GM10248 (cell line): ENCODE measurements around the gene MBD6.

Experiments used
- CTCF ChIA-PET: fragments of 300-600 bp; sonication (Branson Sonifier 250); formaldehyde crosslinking; extraction: SDS; loops from one replicate; lab custom pipeline; 2021; ENCODE audit warnings: antibody characterized with exemption; lab: Yijun Ruan, JAX
- POLR2A ChIA-PET: fragments of 350-650 bp; sonication (Branson Sonifier 250); formaldehyde crosslinking; extraction: SDS; loops from one replicate; lab custom pipeline; 2020; ENCODE audit warnings: antibody characterized with exemption; lab: Yijun Ruan, JAX
- DNase-seq: peaks from one replicate; pipeline ENCODE4 v3.0.0; 2012; ENCODE audit errors: extremely low spot score
- CTCF ChIP-seq: IDR thresholded peaks from 2 replicates; pipeline ENCODE4 v1.5.1; 2012; ENCODE audit warnings: mild to moderate bottlenecking, low read depth; ENCODE audit errors: extremely low read depth, missing control alignments, control extremely low read depth

The MBD6 gene

DNA sequence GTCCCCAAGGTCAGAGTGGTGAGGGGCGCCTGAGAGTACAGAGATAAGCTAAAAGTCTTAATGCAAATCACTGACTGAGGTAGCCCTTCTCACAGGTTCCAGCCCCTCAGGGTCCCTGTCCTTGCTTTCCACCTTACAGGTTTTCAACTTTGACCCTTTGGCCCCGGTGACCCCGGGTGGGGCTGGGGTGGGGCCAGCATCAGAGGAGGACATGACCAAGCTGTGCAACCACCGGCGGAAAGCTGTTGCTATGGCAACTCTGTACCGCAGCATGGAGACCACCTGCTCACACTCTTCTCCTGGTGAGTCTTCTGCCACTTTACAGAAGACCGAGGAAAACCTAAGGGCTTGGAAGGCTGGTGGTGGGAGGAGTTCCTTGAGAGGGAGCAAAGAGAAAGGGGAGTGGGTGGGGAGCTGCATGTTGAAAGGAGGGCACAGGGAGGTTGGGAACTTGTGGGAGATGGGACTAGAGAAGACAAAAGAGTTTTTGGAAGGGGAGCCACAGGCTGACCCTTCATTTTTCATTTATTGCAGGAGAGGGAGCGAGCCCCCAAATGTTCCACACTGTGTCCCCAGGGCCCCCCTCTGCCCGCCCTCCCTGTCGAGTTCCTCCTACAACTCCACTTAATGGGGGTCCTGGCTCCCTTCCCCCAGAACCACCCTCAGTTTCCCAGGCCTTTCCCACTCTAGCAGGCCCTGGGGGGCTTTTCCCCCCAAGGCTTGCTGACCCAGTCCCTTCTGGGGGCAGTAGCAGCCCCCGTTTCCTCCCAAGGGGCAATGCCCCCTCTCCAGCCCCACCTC lies 2.4 kb downstream of the MBD6 start:
- CTCF ChIA-PET = interaction anchor here (0.6 to 3.4 kb wide), 5 partner anchors 8 to 66 kb away, joined by 3 to 13 read pairs (median 3); partner anchors contain the start of gene DCTN2
- POLR2A ChIA-PET = interaction anchor here (0.6 kb wide), 1 partner anchor 95 kb away, joined by 3 read pairs; no protein-coding TSS in a partner anchor

DNA sequence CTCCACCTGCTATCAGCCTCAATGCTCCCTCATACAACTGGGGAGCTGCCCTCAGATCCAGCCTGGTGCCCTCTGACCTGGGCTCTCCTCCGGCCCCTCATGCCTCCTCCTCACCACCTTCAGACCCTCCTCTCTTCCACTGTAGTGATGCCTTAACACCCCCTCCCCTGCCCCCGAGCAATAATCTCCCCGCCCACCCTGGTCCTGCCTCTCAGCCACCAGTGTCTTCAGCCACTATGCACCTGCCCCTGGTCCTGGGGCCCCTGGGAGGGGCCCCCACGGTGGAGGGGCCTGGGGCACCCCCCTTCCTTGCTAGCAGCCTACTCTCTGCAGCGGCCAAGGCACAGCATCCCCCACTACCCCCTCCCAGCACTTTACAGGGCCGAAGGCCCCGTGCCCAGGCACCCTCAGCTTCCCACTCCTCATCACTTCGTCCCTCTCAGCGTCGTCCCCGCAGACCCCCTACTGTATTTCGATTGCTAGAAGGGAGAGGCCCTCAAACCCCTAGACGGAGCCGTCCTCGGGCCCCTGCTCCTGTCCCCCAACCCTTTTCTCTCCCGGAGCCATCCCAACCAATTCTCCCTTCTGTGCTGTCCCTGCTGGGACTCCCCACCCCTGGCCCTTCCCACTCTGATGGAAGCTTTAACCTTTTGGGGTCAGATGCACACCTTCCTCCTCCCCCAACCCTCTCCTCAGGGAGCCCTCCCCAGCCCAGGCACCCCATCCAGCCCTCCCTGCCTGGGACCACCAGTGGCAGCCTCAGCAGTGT lies 3.2 kb downstream of the MBD6 start:
- TF ChIP-seq CTCF = no peak
- no peak for DNase-seq
- CTCF ChIA-PET = interaction anchor here (1.1 to 3.4 kb wide), 3 partner anchors 9 to 67 kb away, joined by 3 to 13 read pairs (median 3); no protein-coding TSS in a partner anchor
- POLR2A ChIA-PET = no interaction called here

More for the DNA sequence above, 2.4 kb downstream of the MBD6 start:
- TF ChIP-seq CTCF = no peak
- no peak for DNase-seq

DNA sequence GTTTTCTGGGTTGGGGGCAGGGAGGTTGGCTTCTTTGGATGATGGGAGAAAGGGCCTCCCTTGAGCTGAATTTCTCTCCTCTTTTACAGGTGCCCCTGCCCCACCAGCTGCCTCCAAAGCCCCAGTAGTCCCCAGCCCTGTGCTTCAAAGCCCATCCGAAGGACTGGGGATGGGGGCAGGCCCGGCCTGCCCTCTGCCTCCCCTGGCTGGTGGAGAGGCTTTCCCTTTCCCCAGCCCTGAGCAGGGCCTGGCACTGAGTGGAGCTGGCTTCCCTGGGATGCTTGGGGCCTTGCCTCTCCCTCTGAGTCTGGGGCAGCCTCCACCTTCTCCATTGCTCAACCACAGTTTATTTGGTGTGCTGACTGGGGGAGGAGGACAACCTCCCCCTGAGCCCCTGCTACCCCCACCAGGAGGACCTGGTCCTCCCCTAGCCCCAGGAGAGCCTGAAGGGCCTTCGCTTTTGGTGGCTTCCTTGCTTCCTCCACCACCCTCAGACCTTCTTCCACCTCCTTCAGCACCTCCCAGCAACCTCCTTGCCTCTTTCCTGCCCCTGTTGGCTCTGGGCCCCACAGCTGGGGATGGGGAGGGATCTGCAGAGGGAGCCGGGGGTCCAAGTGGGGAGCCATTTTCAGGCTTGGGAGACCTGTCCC lies 4.0 kb downstream of the MBD6 start:
- POLR2A ChIA-PET = interaction anchor here (0.6 kb wide), 1 partner anchor 10 kb away, joined by 3 read pairs; no protein-coding TSS in a partner anchor
- CTCF ChIA-PET = interaction anchor here (1.2 to 3.4 kb wide), 3 partner anchors 9 to 17 kb away, joined by 3 to 13 read pairs (median 5); no protein-coding TSS in a partner anchor
- TF ChIP-seq CTCF = no peak
- no peak for DNase-seq

GRCh38 chr12:57527184-57527583 lies 4.6 kb downstream of the MBD6 start:
- no peak for DNase-seq
- CTCF ChIA-PET = interaction anchor here (1.8 to 2.9 kb wide), 2 partner anchors 11 to 13 kb away, joined by 5 to 8 read pairs; no protein-coding TSS in a partner anchor
- TF ChIP-seq CTCF = no peak
- POLR2A ChIA-PET = interaction anchor here (0.6 kb wide), 1 partner anchor 11 kb away, joined by 3 read pairs; no protein-coding TSS in a partner anchor

- DNase-seq = no peak
- ChIA-PET POLR2A (no interaction called here), CTCF (interaction anchor here (1.0 to 2.9 kb wide), 3 partner anchors 10 to 34 kb away, joined by 3 to 8 read pairs (median 5); no protein-coding TSS in a partner anchor)
- no peak for TF ChIP-seq CTCF
These were observed 5.6 kb downstream of the MBD6 start for GRCh38 chr12:57528176-57528575.
